GM21737 (cell line): ENCODE measurements around the gene COL4A6.

ENCODE experiments used
- ATAC-seq: cut with Tn5 transposase; IDR thresholded peaks from one replicate; pipeline ENCODE4 v1.9.1; 2021; ENCODE audit warnings: mild to moderate bottlenecking, moderate library complexity; ENCODE audit not compliant: unreplicated experiment

Gene COL4A6

GRCh38 chrX:108163333-108164082 is 274.7 kb downstream of the COL4A6 start:
- no peak for ATAC-seq

- ATAC-seq = no peak
Measured at GRCh38 chrX:108162265-108162664, 276.0 kb downstream of the COL4A6 start.

GRCh38 chrX:108160309-108160708 is 277.9 kb downstream of the COL4A6 start:
- ATAC-seq = no peak

GRCh38 chrX:108159028-108159670 is 279.1 kb downstream of the COL4A6 start:
- ATAC-seq = no peak

GRCh38 chrX:108157628-108158027 is 280.6 kb downstream of the COL4A6 start:
- ATAC-seq = no peak

GRCh38 chrX:108156934-108157466 is 281.2 kb downstream of the COL4A6 start:
- ATAC-seq = no peak

- ATAC-seq = no peak
Measured at GRCh38 chrX:108156082-108156481, 282.1 kb downstream of the COL4A6 start.

- peak; percentile 84 for ATAC-seq
Measured at GRCh38 chrX:108148524-108148923, 289.7 kb downstream of the COL4A6 start.

- ATAC-seq = no peak
Measured at GRCh38 chrX:108138814-108139702, 299.2 kb downstream of the COL4A6 start.

- no peak for ATAC-seq
Measured at GRCh38 chrX:108134724-108135123, 303.5 kb downstream of the COL4A6 start.

- no peak for ATAC-seq
Measured at GRCh38 chrX:108132876-108133275, 305.3 kb downstream of the COL4A6 start.

- no peak for ATAC-seq
Measured at GRCh38 chrX:108132034-108132433, 306.2 kb downstream of the COL4A6 start.

GRCh38 chrX:108131471-108131870 is 306.8 kb downstream of the COL4A6 start:
- no peak for ATAC-seq

- ATAC-seq = no peak
Measured at GRCh38 chrX:108130889-108131288, 307.3 kb downstream of the COL4A6 start.

GRCh38 chrX:108127152-108127551 is 311.1 kb downstream of the COL4A6 start:
- ATAC-seq = no peak

GRCh38 chrX:108126661-108127060 is 311.6 kb downstream of the COL4A6 start:
- no peak for ATAC-seq

GRCh38 chrX:108123591-108124366 is 314.4 kb downstream of the COL4A6 start:
- no peak for ATAC-seq

GRCh38 chrX:108122748-108123147 is 315.5 kb downstream of the COL4A6 start:
- no peak for ATAC-seq

GRCh38 chrX:108121291-108121690 is 316.9 kb downstream of the COL4A6 start:
- no peak for ATAC-seq

GRCh38 chrX:108117988-108118387 is 320.2 kb downstream of the COL4A6 start:
- no peak for ATAC-seq
